Ishikawa (cell line): Measurements from ENCODE around the gene CGREF1.

ENCODE experiments used
- CEBPB ChIP-seq: IDR thresholded peaks from 2 replicates; pipeline ENCODE4 v1.6.1; 2012
- CREB1 ChIP-seq: IDR thresholded peaks from 2 replicates; pipeline ENCODE4 v1.6.1; 2012; ENCODE audit warnings: low read depth
- EP300 ChIP-seq: IDR thresholded peaks from 2 replicates; pipeline ENCODE4 v1.6.1; 2012; ENCODE audit warnings: borderline replicate concordance
- FOXM1 ChIP-seq: IDR thresholded peaks from 2 replicates; pipeline ENCODE4 v1.6.1; 2012; ENCODE audit warnings: low read depth, borderline replicate concordance
- MAX ChIP-seq: IDR thresholded peaks from 2 replicates; pipeline ENCODE4 v1.6.1; 2012
- NFIC ChIP-seq: IDR thresholded peaks from 2 replicates; pipeline ENCODE4 v1.6.1; 2012
- REST ChIP-seq: IDR thresholded peaks from 2 replicates; pipeline ENCODE4 v1.6.1; 2012; ENCODE audit warnings: low read depth, mild to moderate bottlenecking
- TAF1 ChIP-seq: IDR thresholded peaks from 2 replicates; pipeline ENCODE4 v1.6.1; 2012; ENCODE audit warnings: low read depth, mild to moderate bottlenecking
- TCF12 ChIP-seq: IDR thresholded peaks from 2 replicates; pipeline ENCODE4 v1.6.1; 2012; ENCODE audit warnings: low read depth
- TEAD4 ChIP-seq: IDR thresholded peaks from 2 replicates; pipeline ENCODE4 v1.6.1; 2012
- YY1 ChIP-seq: IDR thresholded peaks from 2 replicates; pipeline ENCODE4 v1.6.1; 2012; ENCODE audit warnings: low read depth
- ZBTB7A ChIP-seq: IDR thresholded peaks from 2 replicates; pipeline ENCODE4 v1.6.1; 2012; ENCODE audit warnings: low read depth

The CGREF1 gene

GRCh38 chr2:27053321-27053720 lies 65.6 kb downstream of the CGREF1 start:
- TF ChIP-seq TEAD4 (no peak), EP300 (no peak), CREB1 (no peak), FOXM1 (no peak), ZBTB7A (no peak), TCF12 (no peak)

- TF ChIP-seq TEAD4 (no peak), CEBPB (no peak)
These were observed 66.9 kb downstream of the CGREF1 start for GRCh38 chr2:27051902-27052645.

- TF ChIP-seq YY1 (peak; percentile 82), NFIC (peak; percentile 25), FOXM1 (no peak; the same call in 1 of the 2 replicates), TEAD4 (peak; percentile 91), EP300 (no peak), TAF1 (peak; percentile 52; the same call in 1 of the 2 replicates), REST (no peak), CEBPB (no peak), MAX (peak; percentile 100), ZBTB7A (peak; percentile 88; the same call in 1 of the 2 replicates), CREB1 (0 out of 2 replicates have a peak, but pooled peaks have one; percentile 29)
These were observed 67.7 kb downstream of the CGREF1 start, which contains the start of gene AGBL5 for GRCh38 chr2:27050996-27051901. TSS of gene AGBL5 (plus strand) at chr2:27051668. CDS start at chr2:27052959, 1,291 bp downstream.
